ENCODE measurements around the gene MIA3. TPM values are rescaled to one million over a fixed set of nuclear protein-coding genes. Genes with fewer than 3 reads are reported as not detected.

Gene MIA3
- total RNA-seq, 2 experiments from 2014 or later = 55.1 to 62.1 TPM

DNA sequence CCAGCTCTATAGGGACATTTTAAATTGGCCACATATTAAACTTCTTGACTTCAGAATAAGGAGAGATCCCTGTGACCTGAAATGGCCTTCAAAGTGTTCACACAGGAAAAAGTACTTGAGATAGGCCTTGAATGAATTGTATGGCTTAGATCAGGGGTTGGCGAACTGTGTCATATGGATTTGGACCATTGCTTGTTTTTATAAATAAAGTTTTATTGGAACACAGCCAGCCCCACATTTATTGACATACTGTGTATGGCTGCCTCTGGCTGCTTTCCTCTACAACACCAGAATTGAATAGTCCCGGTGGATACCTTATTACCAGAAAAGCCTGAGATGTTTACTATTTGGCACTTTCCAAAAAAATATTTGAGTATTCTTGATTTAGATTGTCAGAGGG lies 98.5 kb downstream of the MIA3 start:
- H3K27me3 Mint-ChIP-seq (ENCODE audit: low read depth) = no peaks in the 10 kb centered on the region
- no peak overlapping the region for H3K27ac Mint-ChIP-seq
- no peak for DNase-seq
- intact Hi-C loops (cut with micrococcal nuclease) = loop anchor here (10.0 kb wide), 1 partner anchor 1468 kb away; the partner anchor contains the start of gene DEGS1
- H3K36me3 Mint-ChIP-seq (ENCODE audit: low read depth) = peaks cover 38% of the 10 kb centered on the region
- CTCF ChIA-PET = interaction anchor here (1.1 kb wide), 1 partner anchor 250 kb away, joined by 5 read pairs; no protein-coding TSS in a partner anchor
- no peak overlapping the region for H3K4me3 Mint-ChIP-seq
- no peaks in the 10 kb centered on the region for H3K9me3 Mint-ChIP-seq
- peaks cover 24% of the 10 kb centered on the region for H3K4me1 Mint-ChIP-seq (ENCODE audit: low read depth)

Other genes with a start within 250 kb of the MIA3 start
- gene HHIPL2, start 70.0 kb upstream of the MIA3 start, total RNA-seq = under 1 TPM; 0.12 to 0.30 TPM
- gene TAF1A, start 28.2 kb upstream of the MIA3 start, total RNA-seq = 10 to 100 TPM; 19.5 to 20.5 TPM
- 10 to 100 TPM; 67.3 to 68.2 TPM for gene AIDA, start 94.4 kb downstream of the MIA3 start, total RNA-seq
- 10 to 100 TPM; 35.7 to 37.2 TPM for gene BROX, start 94.5 kb downstream of the MIA3 start, total RNA-seq
- not detected for gene FAM177B, start 119.1 kb downstream of the MIA3 start, total RNA-seq
- under 1 TPM; 0.93 to 0.94 TPM for gene DISP1, start 196.9 kb downstream of the MIA3 start, total RNA-seq